K562 (cell line): ENCODE measurements around the gene VDAC2.

Source experiments
- CAMTA2 ChIP-seq: fragments of 250-450 bp; sonication (Bioruptor Pico); conservative IDR thresholded peaks from 2 replicates; pipeline ENCODE4 v1.5.1; 2022
- CTCF ChIP-seq, 3 experiments: IDR thresholded peaks in 2 of 3; conservative IDR thresholded peaks in 1 of 3; 2 replicates each; pipeline ENCODE4 v1.5.1; 2011 to 2012; ENCODE audit warnings: low read length in 3 of 3, mild to moderate bottlenecking in 3 of 3, control low read depth in 2 of 3, improper control_type of control experiment in 1 of 3, inconsistent platforms in 1 of 3, low read depth in 1 of 3, mixed read lengths in 1 of 3, moderate library complexity in 1 of 3; ENCODE audit not compliant: insufficient read depth in 2 of 3
- FOXK2 ChIP-seq, 2 experiments: fragments of 450-650 bp; IDR thresholded peaks in 1 of 2; conservative IDR thresholded peaks in 1 of 2; 2 replicates each; pipeline ENCODE4 v1.6.1; 2016; ENCODE audit warnings: low read depth in 2 of 2, mild to moderate bottlenecking in 1 of 2
- KLF13 ChIP-seq: fragments of 450-650 bp; IDR thresholded peaks from 2 replicates; pipeline ENCODE4 v1.6.1; 2016; ENCODE audit warnings: missing genetic modification characterization, low read depth, mild to moderate bottlenecking, missing compliant biosample characterization, moderate library complexity, borderline replicate concordance

- TF ChIP-seq CTCF (IDR thresholded peaks at IDR 0.05 in 2 of 3, conservative IDR thresholded peaks at IDR 0.05 in 1 of 3; ENCODE audit: insufficient read depth in 2 of 3, low read depth in 1 of 3, low read length in 3 of 3) (no peak), KLF13 (tag) (no peak), FOXK2 (conservative IDR thresholded peaks at IDR 0.05 in 1 of 2, IDR thresholded peaks at IDR 0.05 in 1 of 2; ENCODE audit: low read depth in 2 of 2) (no peak), CAMTA2 (CRISPR knock-in tag) (no peak)
These were observed 35.5 kb upstream of the VDAC2 start for GRCh38 chr10:75175046-75175445.
